PC-3 (cell line): ENCODE measurements around the gene GPR78. TPM values are rescaled to one million over a fixed set of nuclear protein-coding genes. Genes with fewer than 3 reads are reported as not detected.
"Not testable (repeated sequence)": the region's sequence is repeated elsewhere in the genome, so short reads cannot be mapped to it uniquely, and the experiment has no call there.

Experiments used
- ATAC-seq: fragments of 200-7000 bp; cut with Tn5 transposase; 2 replicates; pipeline ENCODE4 v1.9.1; 2020; ENCODE audit warnings: mild to moderate bottlenecking, moderate library complexity
- BruUV-seq: library from RNA; stranded (reverse); fragments of 400-500 nt; replicated peaks from 2 replicates; lab custom pipeline; 2021; lab: Mats Ljungman, UMichigan
- CTCF ChIA-PET: fragments of 300-600 bp; sonication (Branson Sonifier 250); formaldehyde crosslinking; loops from one replicate; lab custom pipeline; 2022; ENCODE audit warnings: antibody characterized with exemption; lab: Charles Lee
- POLR2A ChIA-PET: fragments of 300-600 bp; sonication (Branson Sonifier 250); formaldehyde crosslinking; loops from one replicate; lab custom pipeline; 2022; ENCODE audit warnings: antibody characterized with exemption; ENCODE audit not compliant: unreplicated experiment; lab: Charles Lee
- DNase-seq: peaks from one replicate; pipeline ENCODE4 v3.0.0-alpha.2; 2015
- H2AFZ ChIP-seq: fragments of 300-600 bp; sonication (generic); 2 replicates; pipeline ENCODE4 v1.6.0; 2016; ENCODE audit warnings: antibody characterized with exemption, low read length
- H3F3A ChIP-seq: fragments of 300-600 bp; sonication (generic); one replicate; pipeline ENCODE4 v1.6.0; 2017; ENCODE audit warnings: antibody characterized with exemption, low read length, control low read depth, mild to moderate bottlenecking; ENCODE audit not compliant: unreplicated experiment
- H3K27ac ChIP-seq: fragments of 300-600 bp; sonication (generic); 2 replicates; pipeline ENCODE4 v1.5.1; 2016; ENCODE audit warnings: mild to moderate bottlenecking, low read length
- H3K27me3 ChIP-seq: fragments of 300-600 bp; sonication (generic); 2 replicates; pipeline ENCODE4 v1.6.1; 2016; ENCODE audit warnings: low read length, mixed read lengths
- H3K36me3 ChIP-seq: fragments of 300-600 bp; sonication (generic); 2 replicates; pipeline ENCODE4 v1.6.1; 2016; ENCODE audit warnings: low read depth, mixed run types, low read length, mixed read lengths
- H3K4me1 ChIP-seq: fragments of 300-600 bp; sonication (generic); 2 replicates; pipeline ENCODE4 v1.5.1; 2016; ENCODE audit warnings: low read length; ENCODE audit not compliant: insufficient read depth
- H3K4me2 ChIP-seq: fragments of 300-600 bp; sonication (generic); 2 replicates; pipeline ENCODE4 v1.6.0; 2016; ENCODE audit warnings: low read length
- H3K4me3 ChIP-seq: fragments of 300-600 bp; sonication (generic); 2 replicates; pipeline ENCODE4 v1.5.1; 2016; ENCODE audit warnings: mild to moderate bottlenecking, low read length, mixed read lengths
- H3K79me2 ChIP-seq: fragments of 300-600 bp; sonication (generic); 2 replicates; pipeline ENCODE4 v1.6.1; 2017; ENCODE audit warnings: low read length, mixed read lengths
- H3K9ac ChIP-seq: fragments of 300-600 bp; sonication (generic); 2 replicates; pipeline ENCODE4 v1.6.0; 2016; ENCODE audit warnings: mild to moderate bottlenecking, low read length
- H3K9me2 ChIP-seq: fragments of 300-600 bp; sonication (generic); replicated peaks from 2 replicates; pipeline ENCODE4 v1.6.1; 2016; ENCODE audit warnings: mixed run types, low read length, mixed read lengths
- H3K9me3 ChIP-seq: fragments of 300-600 bp; sonication (generic); 2 replicates; pipeline ENCODE4 v1.6.1; 2016; ENCODE audit warnings: low read length, mixed read lengths
- H4K20me1 ChIP-seq: fragments of 300-600 bp; sonication (generic); 2 replicates; pipeline ENCODE4 v1.6.1; 2016; ENCODE audit warnings: low read length, mixed read lengths
- CTCF ChIP-seq: fragments of 300-600 bp; sonication (generic); conservative IDR thresholded peaks from 2 replicates; pipeline ENCODE4 v1.5.1; 2017; ENCODE audit warnings: antibody characterized with exemption, low read depth, mild to moderate bottlenecking, low read length
- EZH2 ChIP-seq: fragments of 300-600 bp; sonication (generic); IDR thresholded peaks from one replicate; pipeline ENCODE4 v1.6.1; 2017; ENCODE audit warnings: antibody characterized with exemption, mild to moderate bottlenecking, low read length; ENCODE audit not compliant: unreplicated experiment
- EZH2phosphoT487 ChIP-seq: fragments of 300-600 bp; sonication (generic); IDR thresholded peaks from 2 replicates; pipeline ENCODE4 v1.6.1; 2018; ENCODE audit warnings: mild to moderate bottlenecking, antibody characterized with exemption, low read length, borderline replicate concordance
- intact Hi-C: fragments of 100-400 bp; cut with micrococcal nuclease; formaldehyde crosslinking; loops from 2 replicates; pipeline ENCODE4 v1.9.0; 2023
- total RNA-seq: library from RNA; depleted of rRNA; stranded (reverse); fragments of >200 nt; gene quantifications from 2 replicates; pipeline ENCODE4 v1.2.3, GENCODE V29; 2014

The GPR78 gene
- total RNA-seq, 1 experiment from 2014 or later, result 2.0 TPM

GRCh38 chr4:8617486-8618040, 37.4 kb downstream of the GPR78 start:
- no peaks in the 10 kb centered on the region for H3K4me1 ChIP-seq
- no peaks in the 10 kb centered on the region for H3K79me2 ChIP-seq
- no peak for DNase-seq
- H3K9ac ChIP-seq, result no peak overlapping the region
- no peak overlapping the region for H3K27ac ChIP-seq
- no peak for TF ChIP-seq EZH2
- TF ChIP-seq CTCF, result no peak
- TF ChIP-seq EZH2phosphoT487, result no peak
- H3K9me2 ChIP-seq, result no peaks in the 10 kb centered on the region
- H3K4me3 ChIP-seq, result no peak overlapping the region
- H2AFZ ChIP-seq, result no peak overlapping the region
- no peaks in the 10 kb centered on the region for H3K27me3 ChIP-seq
- no peaks in the 10 kb centered on the region for H3K9me3 ChIP-seq
- no peak for ATAC-seq
- no TSS peak for BruUV-seq
- H3K36me3 ChIP-seq, result no peaks in the 10 kb centered on the region
- H3F3A ChIP-seq, result no peaks in the 10 kb centered on the region
- no peak overlapping the region for H3K4me2 ChIP-seq
- POLR2A ChIA-PET, result no interaction called here
- no peaks in the 10 kb centered on the region for H4K20me1 ChIP-seq
- intact Hi-C loops, result no loop called here
- CTCF ChIA-PET, result no interaction called here

GRCh38 chr4:8618421-8618820, 38.2 kb downstream of the GPR78 start:
- ATAC-seq (no peak), DNase-seq (no peak)
- ChIA-PET POLR2A (no interaction called here), CTCF (no interaction called here)
- no peak overlapping the region for H3K9ac ChIP-seq
- no peak overlapping the region for H3K4me2 ChIP-seq
- H3K4me1 ChIP-seq, result no peaks in the 10 kb centered on the region
- H3F3A ChIP-seq, result no peaks in the 10 kb centered on the region
- no TSS peak for BruUV-seq
- H3K4me3 ChIP-seq, result no peak overlapping the region
- H3K9me3 ChIP-seq, result no peaks in the 10 kb centered on the region
- no peak overlapping the region for H2AFZ ChIP-seq
- no peaks in the 10 kb centered on the region for H3K9me2 ChIP-seq
- no peaks in the 10 kb centered on the region for H3K36me3 ChIP-seq
- intact Hi-C loops, result no loop called here
- TF ChIP-seq EZH2, result no peak
- H3K79me2 ChIP-seq, result no peaks in the 10 kb centered on the region
- H3K27me3 ChIP-seq, result no peaks in the 10 kb centered on the region
- H3K27ac ChIP-seq, result no peak overlapping the region
- no peaks in the 10 kb centered on the region for H4K20me1 ChIP-seq

- H3K27me3 ChIP-seq, result no peaks in the 10 kb centered on the region
- intact Hi-C loops, result no loop called here
- H3K9me3 ChIP-seq, result no peaks in the 10 kb centered on the region
- no peaks in the 10 kb centered on the region for H3K4me1 ChIP-seq
- no peaks in the 10 kb centered on the region for H4K20me1 ChIP-seq
- H3K27ac ChIP-seq, result no peak overlapping the region
- no peak overlapping the region for H3K9ac ChIP-seq
- ChIA-PET CTCF (no interaction called here), POLR2A (no interaction called here)
- TF ChIP-seq EZH2 (no peak), EZH2phosphoT487 (no peak), CTCF (no peak)
- DNase-seq (no peak), ATAC-seq (no peak)
- no peak overlapping the region for H2AFZ ChIP-seq
- no TSS peak for BruUV-seq
- no peaks in the 10 kb centered on the region for H3K79me2 ChIP-seq
- no peaks in the 10 kb centered on the region for H3F3A ChIP-seq
- no peaks in the 10 kb centered on the region for H3K36me3 ChIP-seq
- no peaks in the 10 kb centered on the region for H3K9me2 ChIP-seq
- H3K4me2 ChIP-seq, result no peak overlapping the region
- H3K4me3 ChIP-seq, result no peak overlapping the region
Observed at GRCh38 chr4:8618961-8619720, 38.9 kb downstream of the GPR78 start.

GRCh38 chr4:8621135-8621534, 40.9 kb downstream of the GPR78 start:
- H3F3A ChIP-seq, H3K9me3 ChIP-seq, H3K9me2 ChIP-seq, CTCF ChIA-PET, H3K79me2 ChIP-seq, DNase-seq, ATAC-seq, BruUV-seq, H3K27ac ChIP-seq, POLR2A ChIA-PET, H3K4me3 ChIP-seq, H4K20me1 ChIP-seq, H3K4me2 ChIP-seq, H2AFZ ChIP-seq, H3K4me1 ChIP-seq, H3K36me3 ChIP-seq, H3K27me3 ChIP-seq, intact Hi-C loops, H3K9ac ChIP-seq: not testable (repeated sequence)
